ENCODE measurements around the gene DNM3.

The DNM3 gene

DNA sequence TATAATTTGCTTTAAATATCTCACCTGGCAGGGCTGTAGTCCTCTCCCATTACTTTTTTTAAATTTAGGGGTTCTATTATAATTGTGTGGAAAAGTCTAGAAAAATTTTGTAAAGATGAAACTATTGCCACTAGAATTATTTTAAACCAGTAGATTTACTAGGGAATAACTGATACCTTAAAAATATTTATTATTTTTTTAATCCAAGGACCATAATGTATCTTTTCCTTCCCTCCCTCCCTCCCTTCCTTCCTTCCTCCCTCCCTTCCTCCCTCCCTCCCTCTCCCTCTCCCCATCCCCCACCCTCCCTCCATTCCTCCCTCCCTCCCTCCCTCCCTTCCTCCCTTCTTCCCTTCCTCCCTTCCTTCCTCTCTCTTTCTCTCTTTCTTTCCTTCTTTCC is 90.5 kb downstream of the DNM3 start:
- DNase-seq = no peak

GRCh38 chr1:171934664-171935063 is 93.4 kb downstream of the DNM3 start:
- no peak for DNase-seq

DNA sequence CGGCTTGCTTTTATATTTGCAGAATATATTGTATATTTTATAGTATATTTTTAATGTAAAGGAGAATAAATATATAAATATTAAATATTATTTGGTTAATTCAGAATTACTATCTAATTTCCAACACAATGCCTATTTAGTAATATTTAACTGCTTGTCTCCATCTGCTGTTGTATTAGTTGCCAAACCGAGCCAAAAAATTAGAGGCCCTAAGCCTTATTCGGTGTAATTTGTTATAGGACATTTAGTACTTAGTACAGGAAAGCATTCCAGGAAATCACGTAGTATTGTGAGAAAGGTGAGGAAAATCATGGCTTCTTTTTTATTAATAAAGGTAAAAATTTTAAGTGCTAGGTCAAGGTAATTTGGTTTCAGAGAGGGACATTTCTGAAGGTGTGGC is 93.8 kb downstream of the DNM3 start:
- DNase-seq = no peak

GRCh38 chr1:171935664-171936063 is 94.4 kb downstream of the DNM3 start:
- DNase-seq = no peak

DNA sequence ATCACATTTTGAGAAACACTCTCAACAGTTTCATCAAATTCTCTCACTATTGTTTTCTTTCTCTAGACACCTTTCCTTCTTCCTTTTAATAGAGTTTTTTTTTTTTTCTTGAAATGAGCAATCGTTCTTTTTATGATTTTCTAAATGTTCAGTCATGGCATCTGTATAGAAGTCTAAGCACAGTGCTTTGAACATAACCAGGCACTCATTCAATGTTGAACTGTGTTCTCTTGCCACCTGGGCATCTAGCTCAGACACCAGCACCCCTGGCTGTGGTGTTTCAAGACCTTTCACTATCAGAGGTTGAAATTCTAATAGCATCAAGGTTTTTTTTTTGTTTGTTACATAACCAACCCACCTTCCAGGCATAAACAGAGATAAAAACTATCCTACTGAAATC is 96.6 kb downstream of the DNM3 start:
- DNase-seq = no peak

DNA sequence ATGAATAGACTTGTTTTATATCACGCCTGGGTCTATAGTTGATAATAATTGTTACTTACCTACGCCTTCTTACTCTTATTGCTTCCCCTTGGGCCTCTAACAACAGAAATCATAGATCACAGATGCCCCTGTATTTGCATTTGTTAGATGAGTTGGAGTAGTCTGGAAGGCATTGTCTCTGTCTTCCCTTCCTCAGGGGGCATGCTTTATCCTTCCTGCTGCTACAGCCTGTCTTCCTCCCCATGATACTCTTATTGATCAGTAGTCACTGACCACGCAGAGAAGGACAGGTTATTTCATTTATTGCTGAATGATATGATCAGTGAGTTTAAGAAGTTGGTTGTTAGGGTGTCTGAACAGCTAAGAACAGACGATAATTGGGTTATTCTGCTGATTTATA is 98.4 kb downstream of the DNM3 start:
- no peak for DNase-seq

DNA sequence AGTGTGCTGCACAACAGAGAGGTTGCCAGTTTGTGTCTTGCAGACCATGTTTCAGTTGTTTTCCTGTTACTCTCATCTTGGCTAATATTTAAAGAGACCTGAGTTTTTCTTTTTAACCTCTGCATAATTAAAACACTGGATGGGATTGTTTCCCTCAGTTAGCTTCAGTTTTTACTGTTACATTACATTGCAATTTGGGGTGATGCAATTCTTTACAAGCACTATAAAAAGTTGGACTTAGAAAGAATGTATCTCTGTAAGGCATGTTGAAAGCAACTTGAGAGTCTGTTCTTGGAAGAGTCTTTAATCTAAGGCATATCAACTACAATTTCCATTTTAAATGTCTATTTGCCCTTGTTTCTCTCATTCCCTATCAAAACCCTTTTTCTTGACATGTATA is 99.1 kb downstream of the DNM3 start:
- DNase-seq = no peak

GRCh38 chr1:171941920-171942319 is 100.6 kb downstream of the DNM3 start:
- no peak for DNase-seq

GRCh38 chr1:171943973-171944561 is 102.8 kb downstream of the DNM3 start:
- DNase-seq = no peak

- no peak for DNase-seq
Measured at GRCh38 chr1:171948511-171948910, 107.2 kb downstream of the DNM3 start.

GRCh38 chr1:171949316-171949715 is 108.0 kb downstream of the DNM3 start:
- no peak for DNase-seq

DNA sequence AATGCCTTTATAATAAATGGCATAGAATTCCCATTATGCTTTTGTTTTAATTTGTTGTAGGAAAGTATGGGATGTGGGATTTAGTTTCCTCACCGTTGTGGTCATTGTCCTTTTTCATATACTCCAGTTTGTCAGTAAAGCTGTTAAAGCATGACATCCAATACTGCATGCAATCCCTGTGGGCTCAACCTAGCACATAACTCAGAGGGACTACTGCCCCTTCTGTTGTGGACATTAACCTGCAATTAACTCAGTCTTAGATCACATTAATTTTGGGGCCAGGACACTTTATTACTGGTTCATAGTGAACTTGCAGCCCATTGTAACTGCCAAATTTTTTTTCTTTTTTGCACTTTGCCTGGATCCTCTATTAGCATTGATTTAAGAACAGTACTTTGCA is 112.5 kb downstream of the DNM3 start:
- DNase-seq = no peak

DNA sequence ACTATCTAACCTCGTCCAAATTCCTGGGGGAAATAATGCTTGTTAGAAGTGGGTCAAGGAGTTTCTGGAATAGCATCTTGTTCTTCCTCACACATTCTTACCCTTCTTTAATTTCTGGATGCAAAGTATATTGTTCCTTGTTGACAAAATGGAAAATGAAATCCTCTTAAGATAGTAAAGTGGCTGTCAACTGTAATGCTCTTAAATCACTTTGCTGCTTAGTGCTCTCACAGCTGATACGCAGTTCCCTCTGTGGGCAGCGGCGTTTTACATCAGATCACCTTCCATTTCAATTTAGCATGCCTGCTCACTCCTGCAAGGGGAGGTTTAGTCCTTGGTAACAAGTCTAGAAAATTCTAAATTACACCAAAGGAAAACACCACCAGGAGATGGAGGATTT is 113.1 kb downstream of the DNM3 start:
- no peak for DNase-seq

GRCh38 chr1:171961861-171962260 is 120.6 kb downstream of the DNM3 start:
- DNase-seq = no peak

DNA sequence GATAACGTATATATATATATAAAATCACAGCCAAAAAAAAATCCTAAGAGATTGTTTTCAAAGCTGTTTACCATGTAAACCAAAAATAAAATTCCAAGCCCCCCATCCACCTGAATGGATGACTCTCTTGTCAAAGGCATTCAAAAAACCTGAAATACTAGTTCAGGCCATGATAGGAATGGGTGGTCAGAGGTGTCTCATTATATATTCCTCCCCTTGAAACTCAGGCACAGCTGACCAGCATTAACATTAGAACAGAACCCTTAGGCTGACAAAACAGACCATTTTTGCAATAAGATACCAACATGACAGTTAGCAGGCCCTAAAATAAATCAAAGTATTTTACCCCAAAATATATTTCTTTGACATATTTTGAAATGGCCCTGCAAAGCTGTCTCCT is 122.5 kb downstream of the DNM3 start:
- DNase-seq = no peak

DNA sequence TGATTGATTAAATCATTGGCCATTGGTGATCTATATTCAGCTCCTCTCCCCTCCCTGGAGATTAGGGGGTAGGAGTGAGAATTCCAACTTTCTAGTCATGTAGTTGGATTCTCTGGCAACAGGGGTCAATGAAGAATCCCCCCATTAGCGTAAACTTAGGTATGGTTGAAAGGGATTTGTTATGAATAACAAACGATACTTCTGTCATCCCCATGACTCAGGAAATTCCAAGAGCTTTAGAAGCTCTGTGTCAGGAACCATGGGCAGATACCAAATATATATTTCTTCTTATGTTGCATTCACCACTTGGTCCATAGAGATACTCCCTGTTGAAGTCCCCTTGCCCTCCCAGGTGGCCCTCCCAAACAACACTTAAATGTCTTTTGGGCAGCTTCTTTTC is 124.5 kb downstream of the DNM3 start:
- no peak for DNase-seq

GRCh38 chr1:171966426-171967220 is 125.3 kb downstream of the DNM3 start:
- no peak for DNase-seq

DNA sequence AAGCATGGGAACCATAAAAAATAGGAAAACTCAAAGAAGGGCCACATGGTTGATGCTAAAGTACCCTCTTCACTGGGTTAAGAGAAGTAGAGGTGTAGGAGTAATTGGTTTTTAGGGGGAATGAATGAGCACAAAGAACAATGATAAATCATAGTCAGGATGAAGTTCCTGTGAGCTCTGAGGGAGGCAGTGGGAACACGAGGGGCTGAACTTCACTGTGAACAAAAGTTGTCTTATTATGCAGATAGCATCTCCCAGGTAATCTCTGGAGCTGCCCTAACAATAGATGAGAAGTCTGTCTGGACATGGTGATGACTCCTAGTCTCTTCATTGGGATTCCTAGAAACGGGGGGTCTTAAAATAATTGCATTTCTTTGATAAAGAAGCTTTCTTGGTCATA is 127.9 kb downstream of the DNM3 start:
- no peak for DNase-seq

DNA sequence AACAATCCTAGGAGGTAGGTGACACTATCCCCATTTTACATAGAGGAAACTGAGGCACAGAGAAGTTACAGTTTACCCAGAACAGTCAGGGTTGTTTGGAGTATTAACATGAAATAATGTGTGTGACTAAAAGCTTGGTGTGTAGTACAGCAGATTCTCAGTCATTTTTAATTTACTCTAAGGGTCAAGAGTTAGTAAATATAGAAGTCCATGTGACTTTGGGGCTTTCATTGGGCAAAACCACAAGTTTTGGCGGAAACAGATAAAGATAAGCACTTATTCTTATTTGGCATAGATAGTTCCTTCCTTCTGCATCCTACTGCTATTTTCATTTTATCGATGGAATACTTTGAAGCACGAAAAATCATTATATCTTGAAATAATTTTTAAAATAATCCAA is 128.5 kb downstream of the DNM3 start:
- DNase-seq = no peak

DNA sequence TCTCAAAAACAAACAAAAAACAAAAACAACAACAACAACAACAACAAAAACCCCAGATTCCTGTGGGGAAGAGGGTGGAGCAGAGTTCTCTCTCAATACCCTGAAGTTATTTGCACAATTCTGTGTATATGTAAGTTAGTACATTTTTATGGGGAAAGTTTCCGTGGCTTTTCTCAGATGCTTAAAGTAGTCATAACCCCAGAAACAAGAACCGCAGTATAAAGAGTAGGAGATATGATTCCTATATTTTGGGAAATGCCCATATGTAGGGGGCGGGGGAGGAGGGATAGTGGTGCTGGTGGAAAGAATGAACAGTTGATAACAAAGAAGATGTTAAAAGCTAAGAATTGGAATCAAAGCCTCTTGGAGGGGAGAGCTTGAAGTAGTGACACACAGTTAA is 131.5 kb downstream of the DNM3 start:
- DNase-seq = no peak

GRCh38 chr1:171973421-171973820 is 132.1 kb downstream of the DNM3 start:
- DNase-seq = no peak

DNA sequence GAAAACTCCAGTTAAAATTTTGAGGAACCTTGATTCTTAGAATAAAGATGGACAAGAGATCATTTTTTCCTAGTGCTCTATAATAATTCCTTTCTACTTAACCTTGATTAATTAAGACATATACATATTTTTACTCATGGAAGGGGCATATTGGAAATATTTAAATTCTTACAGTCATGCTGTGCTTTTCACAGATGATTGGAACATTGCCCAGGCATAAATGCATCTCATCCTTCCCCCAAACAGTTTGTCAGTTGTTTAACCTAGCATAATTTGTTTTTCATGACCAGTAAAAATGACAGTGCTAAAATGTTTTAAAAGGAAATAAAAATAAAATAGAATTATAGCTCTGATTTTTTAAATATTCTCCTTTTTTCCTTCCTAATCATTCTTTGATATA is 140.0 kb downstream of the DNM3 start:
- DNase-seq = no peak

DNA sequence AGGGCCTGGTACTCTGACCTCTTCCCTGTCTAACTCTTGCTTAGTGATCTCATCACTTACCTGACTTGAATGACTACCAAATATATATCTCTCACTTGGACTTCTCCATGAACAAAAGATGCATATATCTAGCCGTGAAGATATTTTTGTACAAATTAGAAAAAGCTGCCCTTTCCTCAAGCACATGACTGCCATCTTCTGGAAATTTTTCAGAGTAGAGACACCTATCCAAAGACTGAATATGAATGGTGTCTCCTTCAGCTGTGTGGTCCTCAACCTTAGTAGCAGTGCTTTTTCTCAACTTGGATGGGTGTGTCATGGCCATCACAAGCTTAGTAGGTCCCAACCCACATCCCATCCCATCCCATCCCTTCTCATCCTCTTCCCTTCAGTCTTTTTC is 142.3 kb downstream of the DNM3 start:
- DNase-seq = no peak

GRCh38 chr1:171984262-171984661 is 143.0 kb downstream of the DNM3 start:
- DNase-seq = no peak

DNA sequence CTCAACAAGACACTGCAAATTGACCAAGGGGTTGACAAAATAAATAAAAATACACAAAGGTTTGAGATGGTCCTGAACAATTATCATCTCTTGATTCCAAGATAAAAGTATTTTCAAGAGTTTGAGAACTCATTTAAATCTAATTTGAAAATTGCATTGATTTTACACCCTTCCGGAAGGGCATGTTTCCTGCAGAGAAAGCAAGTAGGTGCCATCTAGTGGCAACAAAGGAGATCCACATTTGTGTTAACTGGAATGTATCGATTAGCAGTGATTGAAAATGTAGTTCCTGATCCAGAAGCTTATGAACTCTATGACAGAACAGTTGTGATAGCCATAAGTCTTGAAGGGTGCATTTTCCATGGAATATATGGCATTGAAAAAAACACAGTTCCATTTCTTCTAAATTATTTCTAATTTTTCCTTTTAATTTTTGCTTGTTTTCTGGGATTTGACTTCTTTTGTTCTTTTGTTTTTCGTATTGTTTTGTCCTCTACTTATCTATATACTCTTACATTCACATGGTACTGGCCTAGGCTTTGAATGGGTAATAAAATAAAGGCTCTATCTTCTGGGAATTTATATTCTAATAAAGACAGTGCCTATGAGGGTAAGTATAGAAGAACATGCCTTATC is 143.7 kb downstream of the DNM3 start:
- DNase-seq = no peak
